Caco-2 (cell line): ENCODE results near the gene IL4I1. TPM values are rescaled to one million over a fixed set of nuclear protein-coding genes. Genes with fewer than 3 reads are reported as not detected.

ENCODE experiments used
- BruUV-seq: library from RNA; stranded (reverse); fragments of 400-500 nt; replicated peaks from 2 replicates; lab custom pipeline; 2021; lab: Mats Ljungman, UMichigan
- CTCF ChIA-PET: fragments of 300-600 bp; sonication (Branson Sonifier 250); formaldehyde crosslinking; loops from one replicate; lab custom pipeline; 2022; ENCODE audit warnings: antibody characterized with exemption; lab: Charles Lee
- POLR2A ChIA-PET: fragments of 300-600 bp; sonication (Branson Sonifier 250); formaldehyde crosslinking; loops from one replicate; lab custom pipeline; 2022; ENCODE audit warnings: antibody characterized with exemption; lab: Charles Lee
- DNase-seq, 2 experiments: peaks; one replicate each; pipeline versions ENCODE4 v3.0.0 to v3.0.0-alpha.2; 2020 to 2022
- H3K27me3 ChIP-seq: replicated peaks from 2 replicates; pipeline ENCODE4 v1.6.0; 2011; ENCODE audit warnings: low read length; ENCODE audit not compliant: control insufficient read depth, insufficient read depth
- H3K36me3 ChIP-seq: 2 replicates; pipeline ENCODE4 v1.5.1; 2011; ENCODE audit warnings: low read length; ENCODE audit not compliant: control insufficient read depth, insufficient read depth
- H3K4me1 ChIP-seq: fragments of 250-450 bp; sonication (Bioruptor Pico); 2 replicates; pipeline ENCODE4 v1.5.1; 2020; ENCODE audit warnings: mild to moderate bottlenecking
- H3K4me3 ChIP-seq: 2 replicates; pipeline ENCODE4 v1.5.1; 2011; ENCODE audit warnings: low read depth, mild to moderate bottlenecking, control low read depth, low read length
- H3K9me3 ChIP-seq: fragments of 250-450 bp; sonication (Bioruptor Pico); 2 replicates; pipeline ENCODE4 v1.5.1; 2020; ENCODE audit warnings: mild to moderate bottlenecking, moderate library complexity
- H3K27ac Mint-ChIP-seq: one replicate; pipeline ENCODE4 v1.8.0; 2022; ENCODE audit warnings: mixed read lengths; ENCODE audit not compliant: unreplicated experiment
- H3K27me3 Mint-ChIP-seq: one replicate; pipeline ENCODE4 v1.8.0; 2022; ENCODE audit warnings: mixed read lengths; ENCODE audit not compliant: insufficient read depth, unreplicated experiment
- H3K36me3 Mint-ChIP-seq: one replicate; pipeline ENCODE4 v1.8.0; 2022; ENCODE audit warnings: mild to moderate bottlenecking, mixed read lengths; ENCODE audit not compliant: insufficient read depth, unreplicated experiment
- H3K4me1 Mint-ChIP-seq: one replicate; pipeline ENCODE4 v1.8.0; 2022; ENCODE audit warnings: low read depth, mixed read lengths; ENCODE audit not compliant: unreplicated experiment
- H3K4me3 Mint-ChIP-seq: one replicate; pipeline ENCODE4 v1.8.0; 2022; ENCODE audit warnings: mild to moderate bottlenecking, moderate library complexity, mixed read lengths; ENCODE audit not compliant: unreplicated experiment
- H3K9me3 Mint-ChIP-seq: one replicate; pipeline ENCODE4 v1.8.0; 2022; ENCODE audit warnings: mixed read lengths; ENCODE audit not compliant: unreplicated experiment
- CTCF ChIP-seq, 2 experiments: fragments of 200-600 bp in 1 of 2; IDR thresholded peaks; 1 replicate in 1 of 2; 2 replicates in 1 of 2; pipeline versions ENCODE4 v1.5.1 to v1.8.0; 2011 to 2022; ENCODE audit warnings: antibody characterized with exemption in 1 of 2, control low read depth in 1 of 2, inconsistent platforms in 1 of 2, low read depth in 1 of 2, low read length in 1 of 2, mild to moderate bottlenecking in 1 of 2, moderate library complexity in 1 of 2; ENCODE audit not compliant: insufficient read depth in 1 of 2, severe bottlenecking in 1 of 2, unreplicated experiment in 1 of 2
- intact Hi-C: fragments of 100-400 bp; cut with micrococcal nuclease; formaldehyde crosslinking; loops from one replicate; pipeline ENCODE4 v1.10.0; 2022; ENCODE audit not compliant: unreplicated experiment
- total RNA-seq: library from RNA; stranded (reverse); gene quantifications from 2 replicates; pipeline ENCODE4 v1.2.3, GENCODE V29; 2022

Gene IL4I1
- total RNA-seq, 1 experiment from 2014 or later = 0.61 TPM

GRCh38 chr19:49930483-49931011, 33.9 kb upstream of the IL4I1 start:
- Mint-ChIP-seq H3K36me3 (peaks cover 71% of the 10 kb centered on the region), H3K27ac (peak overlapping the region; percentile 92), H3K4me1 (peaks cover 23% of the 10 kb centered on the region), H3K9me3 (no peaks in the 10 kb centered on the region), H3K4me3 (peak overlapping the region; percentile 81), H3K27me3 (no peaks in the 10 kb centered on the region)
- ChIA-PET CTCF (no interaction called here), POLR2A (interaction anchor here (0.6 to 2.3 kb wide), 4 partner anchors 54 to 290 kb away, joined by 3 to 9 read pairs (median 7); partner anchors contain the start of genes AKT1S1, RRAS and TBC1D17)
- Histone ChIP-seq H3K27me3 (no peaks in the 10 kb centered on the region), H3K4me3 (no peak overlapping the region), H3K4me1 (peaks cover 9% of the 10 kb centered on the region), H3K36me3 (peaks cover 3% of the 10 kb centered on the region), H3K9me3 (no peaks in the 10 kb centered on the region)
- TF ChIP-seq CTCF (IDR thresholded peaks at IDR 0.05; ENCODE audit: insufficient read depth in 1 of 2, low read depth in 1 of 2, low read length in 1 of 2, severe bottlenecking in 1 of 2, unreplicated experiment in 1 of 2) = no peak
- no TSS peak for BruUV-seq
- intact Hi-C loops = no loop called here
- no peak for DNase-seq

- Histone ChIP-seq H3K36me3 (peaks cover 4% of the 10 kb centered on the region), H3K4me1 (peaks cover 9% of the 10 kb centered on the region), H3K9me3 (no peaks in the 10 kb centered on the region), H3K4me3 (peak overlapping the region; percentile 99), H3K27me3 (no peaks in the 10 kb centered on the region)
- Mint-ChIP-seq H3K27ac (peak overlapping the region; percentile 92), H3K4me1 (peaks cover 23% of the 10 kb centered on the region), H3K9me3 (no peaks in the 10 kb centered on the region), H3K4me3 (peak overlapping the region; percentile 81), H3K27me3 (no peaks in the 10 kb centered on the region), H3K36me3 (peaks cover 78% of the 10 kb centered on the region)
- BruUV-seq = no TSS peak
- TF ChIP-seq CTCF (IDR thresholded peaks at IDR 0.05; ENCODE audit: insufficient read depth in 1 of 2, low read depth in 1 of 2, low read length in 1 of 2, severe bottlenecking in 1 of 2, unreplicated experiment in 1 of 2) = peak in 1 of 2 experiments; percentile 16
- intact Hi-C loops = loop anchor here (1.0 kb wide), 1 partner anchor 54 kb away; no protein-coding TSS in a partner anchor
- ChIA-PET POLR2A (interaction anchor here (0.6 to 2.3 kb wide), 12 partner anchors 23 to 399 kb away, joined by 3 to 9 read pairs (median 4); partner anchors contain the start of genes AKT1S1, MYH14, RRAS and TBC1D17), CTCF (interaction anchor here (1.0 to 2.2 kb wide), 3 partner anchors 9 to 40 kb away, joined by 3 to 9 read pairs (median 5); no protein-coding TSS in a partner anchor)
- DNase-seq = peak; percentile 94 to 97
These were observed 33.2 kb upstream of the IL4I1 start for GRCh38 chr19:49929611-49930482.

GRCh38 chr19:49929121-49929610, 32.5 kb upstream of the IL4I1 start, which contains the start of the genes ATF5 and NUP62:
Gene ATF5 (plus strand): TSS chr19:49929205. CDS start chr19:49930851, 1,646 bp downstream.
Gene NUP62 (minus strand): TSS chr19:49929504. CDS start chr19:49909807, 19,697 bp downstream.
- H3K9me3 ChIP-seq = no peaks in the 10 kb centered on the region
- POLR2A ChIA-PET = interaction anchor here (0.6 to 2.3 kb wide), 10 partner anchors 39 to 400 kb away, joined by 3 to 9 read pairs (median 4); partner anchors contain the start of genes AKT1S1, MYH14, RRAS and TBC1D17
- peaks cover 9% of the 10 kb centered on the region for H3K4me1 ChIP-seq
- no peak for TF ChIP-seq CTCF (IDR thresholded peaks at IDR 0.05; ENCODE audit: insufficient read depth in 1 of 2, low read depth in 1 of 2, low read length in 1 of 2, severe bottlenecking in 1 of 2, unreplicated experiment in 1 of 2)
- Mint-ChIP-seq H3K4me3 (peak within 1 kb of the TSS; percentile 81), H3K27ac (peak within 1 kb of the TSS; percentile 92), H3K4me1 (peaks cover 23% of the 10 kb centered on the region), H3K9me3 (no peaks in the 10 kb centered on the region), H3K27me3 (no peaks in the 10 kb centered on the region), H3K36me3 (peaks cover 85% of the 10 kb centered on the region)
- intact Hi-C loops = loop anchor here (1.0 kb wide), 1 partner anchor 53 kb away; no protein-coding TSS in a partner anchor
- H3K4me3 ChIP-seq = peak within 1 kb of the TSS; percentile 99
- peaks cover 6% of the 10 kb centered on the region for H3K36me3 ChIP-seq
- H3K27me3 ChIP-seq = no peaks in the 10 kb centered on the region
- TSS peak; percentile 80 for BruUV-seq
- CTCF ChIA-PET = interaction anchor here (0.5 to 2.2 kb wide), 4 partner anchors 10 to 877 kb away, joined by 3 to 9 read pairs (median 5); no protein-coding TSS in a partner anchor
- DNase-seq = peak; percentile 93 to 94
